ENCODE measurements around the gene ERVMER34-1. TPM values are rescaled to one million over a fixed set of nuclear protein-coding genes. Genes with fewer than 3 reads are reported as not detected.

The ERVMER34-1 gene
- total RNA-seq, 1 donor from 2014 or later, result 0.05 TPM

DNA sequence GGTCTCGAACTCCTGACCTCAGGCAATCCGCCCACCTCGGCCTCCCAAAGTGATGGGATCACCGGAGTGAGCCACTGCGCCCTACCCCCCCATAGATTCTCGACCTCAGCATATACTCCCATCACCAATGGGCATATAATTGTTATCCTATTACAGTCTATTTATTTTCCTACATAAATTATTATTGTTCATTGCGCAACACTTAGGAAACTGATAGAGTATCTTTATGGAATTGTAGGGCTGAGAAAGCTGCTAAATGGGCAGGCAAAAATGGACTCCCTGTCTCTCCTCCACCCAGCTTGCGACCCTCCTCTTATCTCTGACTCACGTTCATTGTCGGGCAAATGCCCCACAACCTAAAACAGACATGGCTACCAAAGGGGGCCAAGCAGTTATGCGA is 1.0 kb downstream of the ERVMER34-1 start:
- Mint-ChIP-seq H3K9me3 (no peaks in the 10 kb centered on the region), H3K27ac (no peak overlapping the region), H3K36me3 (ENCODE audit: low read depth) (no peaks in the 10 kb centered on the region), H3K4me3 (peak overlapping the region; percentile 16), H3K4me1 (ENCODE audit: low read depth) (peaks cover 5% of the 10 kb centered on the region), H3K27me3 (ENCODE audit: insufficient read depth) (peaks cover 44% of the 10 kb centered on the region)
- DNase-seq (ENCODE audit: low spot score), result no peak
- intact Hi-C loops (cut with micrococcal nuclease), result no loop called here

DNA sequence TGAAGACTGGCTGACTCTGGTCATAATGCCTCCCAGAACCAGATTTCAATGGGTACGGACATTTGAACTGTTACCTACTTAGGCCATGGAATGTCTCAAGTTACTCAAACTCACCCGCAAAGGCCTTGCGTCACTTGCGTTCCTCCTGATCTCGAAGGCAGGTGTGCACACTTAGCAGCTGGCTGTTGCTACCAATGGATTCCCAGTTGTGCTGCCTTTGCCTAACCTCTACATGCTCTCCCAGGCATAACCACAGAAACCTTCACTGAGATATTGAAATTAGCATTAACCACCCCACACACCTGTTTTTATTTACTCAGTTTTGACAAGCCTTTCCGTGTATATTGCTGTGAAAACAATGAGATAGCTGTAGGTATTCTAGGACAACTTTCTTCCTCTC is 2.8 kb downstream of the ERVMER34-1 start:
- DNase-seq (ENCODE audit: low spot score), result no peak
- H3K9me3 Mint-ChIP-seq, result no peaks in the 10 kb centered on the region
- H3K27ac Mint-ChIP-seq, result no peak overlapping the region
- intact Hi-C loops (cut with micrococcal nuclease), result no loop called here
- peaks cover 34% of the 10 kb centered on the region for H3K27me3 Mint-ChIP-seq (ENCODE audit: insufficient read depth)
- H3K4me3 Mint-ChIP-seq, result no peak overlapping the region
- H3K36me3 Mint-ChIP-seq (ENCODE audit: low read depth), result no peaks in the 10 kb centered on the region
- peaks cover 5% of the 10 kb centered on the region for H3K4me1 Mint-ChIP-seq (ENCODE audit: low read depth)

DNA sequence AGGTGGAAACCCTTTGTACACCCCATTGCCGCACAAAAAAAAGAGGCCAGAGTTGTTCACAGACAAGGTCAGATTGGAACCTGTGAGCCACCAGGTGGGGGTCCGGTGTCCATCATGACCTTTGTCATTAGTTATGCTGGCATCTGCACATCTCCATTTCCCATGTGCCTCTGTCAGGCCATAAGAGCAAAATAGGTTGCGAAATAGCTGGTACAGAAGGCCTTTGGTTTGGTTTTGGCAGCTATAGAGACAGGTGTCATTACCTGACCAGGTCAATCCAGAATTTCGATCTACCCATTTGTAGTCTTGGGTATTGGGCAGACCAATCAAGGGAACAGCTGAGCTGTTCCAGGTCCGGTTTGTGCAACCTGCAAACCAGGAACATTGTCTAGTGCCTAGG is 6.6 kb downstream of the ERVMER34-1 start:
- Mint-ChIP-seq H3K9me3 (no peaks in the 10 kb centered on the region), H3K27ac (no peak overlapping the region), H3K27me3 (ENCODE audit: insufficient read depth) (peaks cover 11% of the 10 kb centered on the region), H3K36me3 (ENCODE audit: low read depth) (no peaks in the 10 kb centered on the region), H3K4me1 (ENCODE audit: low read depth) (no peaks in the 10 kb centered on the region), H3K4me3 (no peak overlapping the region)
- intact Hi-C loops (cut with micrococcal nuclease), result no loop called here
- DNase-seq (ENCODE audit: low spot score), result no peak

DNA sequence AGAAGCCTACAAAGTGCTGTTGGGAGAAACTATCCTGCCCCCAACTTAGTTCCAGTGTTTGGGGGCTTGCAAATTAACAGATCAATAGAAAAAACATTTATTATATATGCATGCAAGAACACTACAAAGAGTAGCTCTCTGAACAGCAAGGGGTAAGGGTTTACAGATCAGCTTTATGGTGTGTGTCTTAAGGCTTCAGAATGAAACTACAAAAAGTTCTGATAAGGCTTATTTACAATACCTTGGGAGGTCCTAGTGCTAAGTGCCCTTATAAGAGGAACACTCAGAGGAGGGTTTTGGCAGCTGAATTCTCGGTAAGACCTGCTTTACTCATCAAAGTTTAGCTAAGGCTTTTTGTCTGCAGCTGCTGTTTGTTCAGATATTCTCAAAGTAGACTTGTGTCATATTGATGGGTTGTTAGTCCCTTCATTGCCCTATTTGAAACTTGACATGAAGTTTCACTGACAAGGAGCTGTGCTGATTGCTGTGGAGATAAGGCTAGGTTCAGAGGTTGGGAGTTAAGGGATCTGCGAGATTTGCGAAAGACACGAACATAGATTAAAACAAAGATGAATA is 7.7 kb downstream of the ERVMER34-1 start:
- intact Hi-C loops (cut with micrococcal nuclease), result no loop called here

DNA sequence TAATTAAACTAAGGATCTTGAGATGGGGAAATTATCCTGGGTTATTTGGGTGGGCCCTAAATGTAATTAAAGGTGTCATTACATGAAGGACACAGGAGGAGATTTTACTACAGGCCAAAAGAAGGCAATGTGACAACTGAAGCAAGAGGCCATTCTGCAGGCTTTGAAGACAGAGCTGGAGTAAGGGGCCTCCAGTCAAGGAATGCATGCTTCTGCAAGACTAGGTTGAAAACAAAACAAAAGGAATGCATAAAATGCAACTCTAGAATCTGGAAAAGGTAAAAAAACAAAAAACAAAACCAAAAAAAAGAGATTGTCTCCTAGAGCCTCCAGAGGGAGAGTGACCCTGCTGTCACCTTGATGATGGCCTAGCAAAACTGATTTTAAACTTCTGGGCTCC is 21.6 kb downstream of the ERVMER34-1 start:
- H3K36me3 Mint-ChIP-seq (ENCODE audit: low read depth), result no peaks in the 10 kb centered on the region
- no peaks in the 10 kb centered on the region for H3K4me1 Mint-ChIP-seq (ENCODE audit: low read depth)
- no peak overlapping the region for H3K4me3 Mint-ChIP-seq
- no peak for DNase-seq (ENCODE audit: low spot score)
- no peak overlapping the region for H3K27ac Mint-ChIP-seq
- H3K27me3 Mint-ChIP-seq (ENCODE audit: insufficient read depth), result peaks cover 11% of the 10 kb centered on the region
- no peaks in the 10 kb centered on the region for H3K9me3 Mint-ChIP-seq
- intact Hi-C loops (cut with micrococcal nuclease), result loop anchor here (10.0 kb wide), 1 partner anchor 695 kb away; the partner anchor contains the start of gene SGCB

More for the DNA sequence above, 7.7 kb downstream of the ERVMER34-1 start:
- peaks cover 12% of the 10 kb centered on the region for H3K27me3 Mint-ChIP-seq (ENCODE audit: insufficient read depth)
- H3K4me1 Mint-ChIP-seq (ENCODE audit: low read depth), result no peaks in the 10 kb centered on the region
- no peak for DNase-seq (ENCODE audit: low spot score)
- no peaks in the 10 kb centered on the region for H3K36me3 Mint-ChIP-seq (ENCODE audit: low read depth)
- H3K9me3 Mint-ChIP-seq, result no peaks in the 10 kb centered on the region
- H3K27ac Mint-ChIP-seq, result no peak overlapping the region
- no peak overlapping the region for H3K4me3 Mint-ChIP-seq

DNA sequence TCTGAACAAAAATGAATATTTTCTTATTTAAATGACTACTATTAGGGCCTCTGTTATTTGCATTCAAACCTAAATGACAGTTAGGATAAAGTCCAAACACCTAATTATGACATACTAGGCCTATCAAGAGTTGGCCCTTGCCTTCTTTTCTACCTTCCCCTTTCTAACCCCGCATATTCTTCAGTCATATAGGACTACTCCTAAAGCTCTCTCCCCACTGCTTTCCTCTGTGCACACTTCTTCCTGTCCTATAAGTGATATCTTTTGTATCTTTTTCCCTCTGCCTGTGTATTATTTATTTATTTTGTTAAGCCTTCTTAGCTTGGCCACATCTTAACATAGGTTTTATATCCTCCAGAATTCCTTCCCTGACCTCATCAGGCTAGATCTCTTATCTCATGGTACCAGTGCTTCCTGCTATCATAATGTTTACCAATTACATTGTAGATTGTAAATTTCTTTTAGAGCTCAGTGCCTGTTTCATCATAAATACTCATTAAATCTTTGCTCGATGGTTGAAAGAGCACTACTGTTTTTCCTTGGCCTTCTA is 22.5 kb downstream of the ERVMER34-1 start:
- no peaks in the 10 kb centered on the region for H3K9me3 Mint-ChIP-seq
- DNase-seq (ENCODE audit: low spot score), result no peak
- H3K4me3 Mint-ChIP-seq, result no peak overlapping the region
- no peaks in the 10 kb centered on the region for H3K36me3 Mint-ChIP-seq (ENCODE audit: low read depth)
- peaks cover 13% of the 10 kb centered on the region for H3K27me3 Mint-ChIP-seq (ENCODE audit: insufficient read depth)
- H3K27ac Mint-ChIP-seq, result no peak overlapping the region
- H3K4me1 Mint-ChIP-seq (ENCODE audit: low read depth), result no peaks in the 10 kb centered on the region
- intact Hi-C loops (cut with micrococcal nuclease), result loop anchor here (10.0 kb wide), 1 partner anchor 694 kb away; the partner anchor contains the start of gene SGCB

DNA sequence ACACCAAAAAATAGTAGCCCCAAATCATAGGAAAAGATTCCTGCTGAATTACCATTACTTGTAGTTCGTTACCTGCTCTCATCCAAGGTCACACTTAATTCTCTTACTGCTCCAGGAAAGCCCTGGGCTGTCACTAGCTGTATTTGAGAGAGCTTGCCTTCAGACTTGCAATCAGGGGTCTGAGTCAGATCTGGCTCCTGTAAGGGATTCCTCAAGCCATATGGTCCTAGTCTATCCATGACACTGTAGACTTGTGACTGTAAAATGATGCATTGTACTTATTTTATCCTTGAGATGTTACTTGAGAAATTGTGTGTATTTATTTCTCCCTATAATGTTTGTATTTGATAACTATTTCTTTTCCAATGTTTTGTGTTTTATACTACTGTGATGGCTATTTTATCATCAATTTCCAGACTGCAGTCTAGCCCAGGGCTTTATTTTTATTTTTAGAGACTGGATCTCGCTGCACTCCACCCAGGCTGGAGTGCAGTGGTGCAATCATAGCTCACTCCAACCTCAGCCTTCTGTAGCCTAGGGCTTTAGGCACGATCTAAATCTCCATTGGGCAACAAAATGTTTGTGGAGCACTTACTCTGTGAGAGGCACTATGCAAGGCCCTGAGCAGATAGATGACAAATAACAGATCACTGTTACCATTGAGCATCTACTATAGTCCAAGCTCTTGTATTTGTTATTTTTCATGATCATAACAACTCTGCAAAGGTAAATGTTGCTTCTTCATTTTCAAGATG is 24.2 kb downstream of the ERVMER34-1 start:
- Mint-ChIP-seq H3K27me3 (ENCODE audit: insufficient read depth) (peaks cover 13% of the 10 kb centered on the region), H3K36me3 (ENCODE audit: low read depth) (no peaks in the 10 kb centered on the region), H3K9me3 (no peaks in the 10 kb centered on the region), H3K4me3 (no peak overlapping the region), H3K4me1 (ENCODE audit: low read depth) (peaks cover 7% of the 10 kb centered on the region), H3K27ac (no peak overlapping the region)
- intact Hi-C loops (cut with micrococcal nuclease), result loop anchor here (10.0 kb wide), 1 partner anchor 692 kb away; the partner anchor contains the start of gene SGCB
- no peak for DNase-seq (ENCODE audit: low spot score)

DNA sequence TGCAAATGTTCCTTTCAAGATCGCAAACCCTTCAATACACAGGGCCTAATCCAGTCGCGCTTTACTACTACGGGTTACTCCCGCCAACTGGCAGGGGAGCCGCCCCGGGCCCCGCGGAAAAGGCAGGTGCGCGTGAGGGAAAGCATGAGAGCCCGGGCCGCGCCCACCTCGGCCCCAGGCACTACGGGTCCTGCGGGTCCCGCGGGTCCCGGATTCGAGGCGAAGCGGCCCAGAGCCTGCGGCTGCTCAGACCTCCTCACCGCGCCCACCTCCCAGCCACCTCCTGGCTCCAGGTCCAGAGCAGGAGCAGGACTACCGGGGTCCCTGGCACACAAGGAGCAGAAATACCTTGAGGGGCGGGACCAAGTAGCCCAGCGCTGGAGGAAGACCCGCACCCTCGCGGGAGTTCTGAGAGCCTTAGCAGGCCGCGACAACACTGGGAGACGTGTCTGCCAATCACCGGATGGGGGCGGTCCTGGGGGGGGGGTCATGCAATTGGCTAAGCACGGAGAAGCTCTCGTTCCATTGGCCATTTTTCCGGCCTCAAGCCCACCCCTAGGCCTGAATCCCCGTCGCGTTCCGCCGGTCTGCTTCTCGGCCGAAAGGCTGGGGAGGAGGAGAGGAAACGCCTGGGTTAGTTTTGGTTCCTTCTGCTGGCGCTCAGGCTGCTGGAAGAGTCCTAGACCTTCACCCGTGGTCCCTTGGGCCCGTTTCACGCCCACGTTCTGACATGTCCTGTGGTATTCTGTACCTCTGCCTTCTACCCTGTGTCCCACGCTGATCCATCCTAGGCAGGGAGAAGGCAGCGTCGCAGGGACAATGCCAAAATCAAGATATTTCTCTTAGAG is 29.0 kb downstream of the ERVMER34-1 start:
- Mint-ChIP-seq H3K27me3 (ENCODE audit: insufficient read depth) (peaks cover 10% of the 10 kb centered on the region), H3K27ac (peak overlapping the region; percentile 68), H3K36me3 (ENCODE audit: low read depth) (peaks cover 10% of the 10 kb centered on the region), H3K4me1 (ENCODE audit: low read depth) (peaks cover 16% of the 10 kb centered on the region), H3K4me3 (peak overlapping the region; percentile 80), H3K9me3 (no peaks in the 10 kb centered on the region)
- DNase-seq (ENCODE audit: low spot score), result peak; percentile 84
- intact Hi-C loops (cut with micrococcal nuclease), result loop anchor here (1.0 to 10.0 kb wide), 6 partner anchors 10 to 1345 kb away; partner anchors contain the start of genes FIP1L1, RASL11B and SGCB

DNA sequence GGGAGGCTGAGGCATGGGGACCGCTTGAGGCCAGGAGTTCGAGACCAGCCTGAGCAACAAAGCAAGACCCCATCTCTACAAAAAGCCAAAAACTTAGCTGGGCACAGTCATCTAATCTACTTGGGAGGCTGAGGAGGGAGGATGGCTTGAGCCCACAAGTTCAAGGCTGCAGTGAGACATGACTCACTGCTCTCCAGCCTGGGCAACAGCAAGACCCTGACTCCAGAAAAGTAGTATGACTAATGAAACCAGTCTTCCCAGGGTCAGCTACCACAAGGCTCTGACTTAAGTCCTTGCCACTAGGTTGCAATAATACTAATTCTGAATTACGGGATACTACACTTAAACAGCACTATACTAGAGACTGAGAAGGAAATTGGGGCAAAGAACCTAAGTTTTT is 33.1 kb downstream of the ERVMER34-1 start:
- intact Hi-C loops (cut with micrococcal nuclease), result no loop called here
- Mint-ChIP-seq H3K36me3 (ENCODE audit: low read depth) (peaks cover 43% of the 10 kb centered on the region), H3K27ac (no peak overlapping the region), H3K4me1 (ENCODE audit: low read depth) (peaks cover 45% of the 10 kb centered on the region), H3K4me3 (no peak overlapping the region), H3K9me3 (no peaks in the 10 kb centered on the region), H3K27me3 (ENCODE audit: insufficient read depth) (no peaks in the 10 kb centered on the region)
- DNase-seq (ENCODE audit: low spot score), result no peak

DNA sequence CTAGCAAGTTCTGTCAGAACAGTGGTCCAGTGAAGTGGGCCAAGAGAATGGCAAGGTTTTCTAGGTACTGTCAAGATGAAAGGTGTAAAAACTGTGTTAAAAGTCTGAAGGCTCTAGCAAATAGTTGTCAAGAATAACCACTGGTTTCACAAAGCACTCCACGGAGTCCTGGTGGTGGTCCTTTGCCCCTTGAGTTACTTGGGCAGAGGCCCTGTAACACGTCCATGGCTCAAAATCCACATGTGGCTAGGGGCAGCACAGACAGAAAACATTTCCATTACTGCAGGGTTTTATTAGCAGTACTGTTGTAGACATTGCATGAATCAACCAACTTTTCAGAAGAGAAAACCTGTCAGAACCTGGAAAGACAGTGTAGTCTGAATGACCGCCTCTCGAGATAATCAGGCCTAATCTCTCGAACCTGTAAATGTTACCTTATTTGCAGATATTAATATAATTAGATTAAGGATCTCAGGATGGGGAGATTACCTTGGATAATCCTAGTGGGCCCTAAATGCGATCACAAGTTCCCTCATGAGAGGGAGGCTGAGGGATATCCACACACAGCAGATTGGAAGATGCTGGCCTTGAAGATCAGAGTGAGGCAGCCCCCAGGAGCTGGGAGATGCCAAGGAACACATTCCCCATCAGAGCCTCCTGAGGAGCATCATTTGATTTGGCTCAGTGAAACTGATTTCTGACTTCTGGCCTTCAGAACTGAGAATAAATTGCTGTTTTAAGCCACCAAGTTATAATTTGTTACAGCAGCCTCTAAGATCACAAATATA is 34.7 kb downstream of the ERVMER34-1 start:
- Mint-ChIP-seq H3K27ac (no peak overlapping the region), H3K4me3 (no peak overlapping the region), H3K9me3 (no peaks in the 10 kb centered on the region)

DNA sequence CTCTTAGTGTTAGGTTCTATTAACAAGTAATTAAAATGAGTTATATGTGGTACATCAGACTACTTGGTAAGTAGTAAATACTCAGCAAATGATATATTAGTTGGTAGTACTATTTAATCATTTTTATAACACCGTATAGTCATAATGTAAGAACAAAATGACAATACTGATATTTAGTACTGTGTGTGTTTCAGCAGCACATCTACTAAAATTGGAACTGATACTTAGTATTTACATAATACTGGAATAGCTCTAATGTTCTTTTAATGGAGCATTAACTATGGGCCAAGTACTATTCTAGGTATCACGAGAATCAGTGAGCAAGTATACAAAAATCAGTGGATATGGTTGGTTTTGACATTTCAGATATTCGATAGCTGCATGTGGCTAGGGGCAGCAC is 35.3 kb downstream of the ERVMER34-1 start:
- no peak for DNase-seq (ENCODE audit: low spot score)
- intact Hi-C loops (cut with micrococcal nuclease), result no loop called here
- peaks cover 46% of the 10 kb centered on the region for H3K4me1 Mint-ChIP-seq (ENCODE audit: low read depth)
- no peaks in the 10 kb centered on the region for H3K27me3 Mint-ChIP-seq (ENCODE audit: insufficient read depth)
- H3K36me3 Mint-ChIP-seq (ENCODE audit: low read depth), result peaks cover 45% of the 10 kb centered on the region
- H3K9me3 Mint-ChIP-seq, result no peaks in the 10 kb centered on the region
- H3K27ac Mint-ChIP-seq, result no peak overlapping the region
- H3K4me3 Mint-ChIP-seq, result peak overlapping the region; percentile 98

More for the DNA sequence above, 34.7 kb downstream of the ERVMER34-1 start:
- H3K4me1 Mint-ChIP-seq (ENCODE audit: low read depth), result peaks cover 44% of the 10 kb centered on the region
- no peaks in the 10 kb centered on the region for H3K27me3 Mint-ChIP-seq (ENCODE audit: insufficient read depth)
- peaks cover 47% of the 10 kb centered on the region for H3K36me3 Mint-ChIP-seq (ENCODE audit: low read depth)
- no peak for DNase-seq (ENCODE audit: low spot score)
- intact Hi-C loops (cut with micrococcal nuclease), result no loop called here
